Lower leg skin (tissue), 4 donors: ENCODE results near the gene GNG7. TPM values are rescaled to one million over a fixed set of nuclear protein-coding genes. Genes with fewer than 3 reads are reported as not detected.

Experiments
- DNase-seq, 2 donors: peaks; one replicate each; pipeline ENCODE4 v3.0.0-alpha.2; 2019; ENCODE audit warnings: low spot score in 2 of 2
- H3K4me3 ChIP-seq: fragments of 200-600 bp; sonication (generic); 2 replicates; pipeline ENCODE4 v1.5.1; 2017; ENCODE audit warnings: mild to moderate bottlenecking, low read depth; ENCODE audit not compliant: poor library complexity, severe bottlenecking
- CTCF ChIP-seq, 3 donors: fragments of 450-650 bp; IDR thresholded peaks; one replicate each; pipeline ENCODE4 v1.5.1; 2016; ENCODE audit warnings: antibody characterized with exemption in 3 of 3, mild to moderate bottlenecking in 3 of 3, moderate library complexity in 2 of 3
- POLR2A ChIP-seq, 2 donors: fragments of 450-650 bp; IDR thresholded peaks; one replicate each; pipeline ENCODE4 v1.6.1; 2016 to 2017; ENCODE audit warnings: antibody characterized with exemption in 2 of 2, mild to moderate bottlenecking in 1 of 2, moderate library complexity in 1 of 2
- WGBS, 2 donors: methylation state at CpG; one replicate each; pipeline ENCODE4 v1.1.5; 2018; 5-methylcytosine and 5-hydroxymethylcytosine counted together
- intact Hi-C: fragments of 100-400 bp; cut with DNase I; formaldehyde crosslinking; loops from one replicate; pipeline ENCODE4 v1.15.0; 2023; ENCODE audit warnings: low total_unique reads
- total RNA-seq, 4 donors: library from RNA; depleted of rRNA; stranded (reverse); fragments of >200 nt; gene quantifications; one replicate each; pipeline ENCODE4 v1.1.0, GENCODE V29; 2016

The GNG7 gene
- total RNA-seq, 4 donors from 2014 or later: 0.59 to 3.4 (median 2.4) TPM

DNA sequence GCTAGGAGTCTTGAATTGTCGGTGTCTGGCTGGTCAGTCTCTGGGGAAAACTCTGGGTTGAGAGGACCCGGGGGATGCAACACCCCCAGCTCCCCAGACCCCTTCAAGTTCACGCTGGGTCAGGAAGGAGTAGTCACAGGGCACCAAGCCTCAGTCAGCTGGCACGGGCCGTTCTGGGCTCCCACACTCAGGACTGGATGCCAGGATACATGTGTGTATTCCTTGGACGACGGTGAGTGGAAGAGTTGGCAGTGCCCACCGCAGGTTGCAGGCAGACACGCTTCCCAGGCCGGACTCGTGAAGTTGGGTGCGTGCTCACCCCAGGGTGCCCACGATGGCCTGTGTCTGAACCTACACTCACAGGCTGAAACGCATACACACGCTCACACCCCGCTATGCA, 221.0 kb downstream of the GNG7 start:
- H3K4me3 ChIP-seq: no peak overlapping the region
- 89 to 94% methylated on average over 13 to 16 of the region's 16 CpGs for whole genome bisulfite sequencing, 2 donors
- intact Hi-C loops: no loop called here

DNA sequence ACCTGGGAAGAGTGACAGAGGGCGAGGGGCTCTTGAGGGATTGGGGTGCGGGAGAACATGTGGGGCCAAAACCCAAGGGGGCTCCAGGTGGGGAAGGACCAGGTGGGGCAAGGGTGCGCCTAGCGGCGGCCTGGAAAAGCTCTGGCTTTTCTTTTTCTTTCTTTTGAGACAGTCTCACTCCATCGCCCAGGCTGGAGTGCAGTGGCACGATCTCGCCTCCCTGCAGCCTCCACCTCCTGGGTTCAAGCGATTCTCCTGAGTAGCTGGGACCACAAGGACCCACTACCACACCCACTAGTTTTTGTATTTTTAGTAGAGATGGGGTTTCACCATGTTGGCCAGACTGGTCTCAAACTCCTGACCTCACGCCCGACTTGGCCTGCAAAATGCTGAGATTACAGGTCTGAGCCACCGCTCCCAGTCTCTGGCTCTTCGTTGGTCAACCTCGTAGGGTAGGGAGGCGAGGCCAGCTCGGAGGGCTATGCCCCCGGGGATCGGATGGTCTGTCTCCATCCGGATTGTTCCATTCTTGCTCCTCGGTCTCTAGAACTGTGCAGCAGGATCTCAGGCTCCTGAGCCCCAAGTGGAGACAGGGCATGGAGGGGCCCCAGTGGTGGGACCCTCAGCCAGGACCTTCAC, 222.8 kb downstream of the GNG7 start:
- WGBS, 2 donors: 75 to 84% methylated on average over 20 of the region's 20 CpGs
- TF ChIP-seq CTCF (IDR thresholded peaks at IDR 0.05) (no peak), POLR2A (IDR thresholded peaks at IDR 0.05) (no peak)
- no peak overlapping the region for H3K4me3 ChIP-seq
- DNase-seq: peak in 1 of 2 donors; percentile 87
- intact Hi-C loops: loop anchor here (5.0 kb wide), 1 partner anchor 63 kb away; no protein-coding TSS in a partner anchor

More for the DNA sequence above, 221.0 kb downstream of the GNG7 start:
- peak in 1 of 2 donors; percentile 85 for DNase-seq
- TF ChIP-seq CTCF (IDR thresholded peaks at IDR 0.05) (no peak), POLR2A (IDR thresholded peaks at IDR 0.05) (no peak)

GRCh38 chr19:2478756-2479555, 223.5 kb downstream of the GNG7 start:
- DNase-seq: peak; percentile 80 to 97
- intact Hi-C loops: loop anchor here (5.0 kb wide), 1 partner anchor 63 kb away; no protein-coding TSS in a partner anchor
- TF ChIP-seq POLR2A (IDR thresholded peaks at IDR 0.05): no peak
- TF ChIP-seq CTCF (IDR thresholded peaks at IDR 0.05): no peak
- 6 to 12% methylated on average over 18 to 34 of the region's 39 CpGs for WGBS, 2 donors
- H3K4me3 ChIP-seq: peak overlapping the region; percentile 17

DNA sequence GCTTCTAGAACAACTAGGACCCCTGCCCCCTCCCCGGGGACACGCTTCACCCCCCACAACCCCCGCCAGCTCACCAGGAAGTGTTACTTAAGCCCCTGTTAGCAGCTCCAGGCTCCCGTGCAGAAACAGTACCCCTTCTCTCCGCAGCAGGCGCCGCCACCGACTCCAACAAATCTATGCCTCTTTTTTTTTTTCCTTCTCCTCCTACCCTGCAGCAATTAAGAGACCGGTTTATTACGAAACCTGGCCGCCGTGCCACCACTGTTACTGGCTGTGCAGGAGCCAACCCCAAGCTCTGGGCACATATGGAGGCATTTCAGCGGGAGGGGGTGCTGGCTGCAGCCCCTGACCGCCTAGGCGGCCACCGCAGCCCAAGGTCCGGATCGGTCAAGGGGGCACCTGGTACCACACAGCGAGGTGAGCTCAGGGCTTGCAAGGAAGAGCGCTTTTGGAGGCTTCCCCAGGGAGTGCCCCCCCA, 224.2 kb downstream of the GNG7 start:
- H3K4me3 ChIP-seq: peak overlapping the region; percentile 17
- 0 to 1% methylated on average over 20 of the region's 20 CpGs for WGBS, 2 donors
- DNase-seq: peak; percentile 75 to 95
- intact Hi-C loops: loop anchor here (5.0 kb wide), 1 partner anchor 64 kb away; no protein-coding TSS in a partner anchor
- TF ChIP-seq CTCF (IDR thresholded peaks at IDR 0.05) (no peak), POLR2A (IDR thresholded peaks at IDR 0.05) (no peak)

- no peak for DNase-seq
- intact Hi-C loops: loop anchor here (5.0 kb wide), 1 partner anchor 65 kb away; no protein-coding TSS in a partner anchor
- TF ChIP-seq CTCF (IDR thresholded peaks at IDR 0.05): no peak
- no peak for TF ChIP-seq POLR2A (IDR thresholded peaks at IDR 0.05)
- peak overlapping the region; percentile 92 for H3K4me3 ChIP-seq
- 12% methylated on average over 16 to 21 of the region's 21 CpGs for whole genome bisulfite sequencing, 2 donors
These were observed 224.7 kb downstream of the GNG7 start for GRCh38 chr19:2477732-2478191.
